ENCODE results near the gene KRTAP24-1. TPM values are rescaled to one million over a fixed set of nuclear protein-coding genes. Genes with fewer than 3 reads are reported as not detected.

KRTAP24-1 gene
- total RNA-seq, 1 donor from 2014 or later: not detected

- no peak overlapping the region for H3K27ac ChIP-seq
- intact Hi-C loops (cut with DNase I): no loop called here
- no peak for DNase-seq
- no peaks in the 10 kb centered on the region for H3K9me3 ChIP-seq
- no peaks in the 10 kb centered on the region for H3K36me3 ChIP-seq
- H3K4me1 ChIP-seq: no peaks in the 10 kb centered on the region
- TF ChIP-seq, protein P1, sequence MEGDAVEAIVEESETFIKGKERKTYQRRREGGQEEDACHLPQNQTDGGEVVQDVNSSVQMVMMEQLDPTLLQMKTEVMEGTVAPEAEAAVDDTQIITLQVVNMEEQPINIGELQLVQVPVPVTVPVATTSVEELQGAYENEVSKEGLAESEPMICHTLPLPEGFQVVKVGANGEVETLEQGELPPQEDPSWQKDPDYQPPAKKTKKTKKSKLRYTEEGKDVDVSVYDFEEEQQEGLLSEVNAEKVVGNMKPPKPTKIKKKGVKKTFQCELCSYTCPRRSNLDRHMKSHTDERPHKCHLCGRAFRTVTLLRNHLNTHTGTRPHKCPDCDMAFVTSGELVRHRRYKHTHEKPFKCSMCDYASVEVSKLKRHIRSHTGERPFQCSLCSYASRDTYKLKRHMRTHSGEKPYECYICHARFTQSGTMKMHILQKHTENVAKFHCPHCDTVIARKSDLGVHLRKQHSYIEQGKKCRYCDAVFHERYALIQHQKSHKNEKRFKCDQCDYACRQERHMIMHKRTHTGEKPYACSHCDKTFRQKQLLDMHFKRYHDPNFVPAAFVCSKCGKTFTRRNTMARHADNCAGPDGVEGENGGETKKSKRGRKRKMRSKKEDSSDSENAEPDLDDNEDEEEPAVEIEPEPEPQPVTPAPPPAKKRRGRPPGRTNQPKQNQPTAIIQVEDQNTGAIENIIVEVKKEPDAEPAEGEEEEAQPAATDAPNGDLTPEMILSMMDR (IDR thresholded peaks at IDR 0.05): no peak
- no peak overlapping the region for H3K4me3 ChIP-seq
- ATAC-seq: no peak
- no peaks in the 10 kb centered on the region for H3K27me3 ChIP-seq
Measured at GRCh38 chr21:30306884-30307283, 24.1 kb upstream of the KRTAP24-1 start.

- Histone ChIP-seq H3K4me3 (no peak overlapping the region), H3K9me3 (no peaks in the 10 kb centered on the region), H3K4me1 (no peaks in the 10 kb centered on the region), H3K27me3 (no peaks in the 10 kb centered on the region), H3K27ac (no peak overlapping the region), H3K36me3 (no peaks in the 10 kb centered on the region)
- TF ChIP-seq, protein P1 (IDR thresholded peaks at IDR 0.05): no peak
- intact Hi-C loops (cut with DNase I): no loop called here
- no peak for DNase-seq
- ATAC-seq: no peak
Measured at GRCh38 chr21:30305136-30305535, 22.4 kb upstream of the KRTAP24-1 start.

- no peaks in the 10 kb centered on the region for H3K27me3 ChIP-seq
- DNase-seq (no peak), ATAC-seq (no peak)
- TF ChIP-seq, protein P1 (IDR thresholded peaks at IDR 0.05): no peak
- H3K4me1 ChIP-seq: no peaks in the 10 kb centered on the region
- no peaks in the 10 kb centered on the region for H3K36me3 ChIP-seq
- H3K4me3 ChIP-seq: no peak within 1 kb of the TSS
- intact Hi-C loops (cut with DNase I): no loop called here
- H3K9me3 ChIP-seq: no peaks in the 10 kb centered on the region
- no peak within 1 kb of the TSS for H3K27ac ChIP-seq
Measured at GRCh38 chr21:30289215-30289614, 6.5 kb upstream of the KRTAP24-1 start, which contains the start of gene KRTAP25-1. TSS of gene KRTAP25-1 (minus strand) at chr21:30289514. CDS start at chr21:30289490, 24 bp downstream.

- TF ChIP-seq, protein P1 (IDR thresholded peaks at IDR 0.05): no peak
- H3K36me3 ChIP-seq: no peaks in the 10 kb centered on the region
- ATAC-seq (no peak), DNase-seq (no peak)
- H3K4me3 ChIP-seq: no peak overlapping the region
- no peak overlapping the region for H3K27ac ChIP-seq
- H3K9me3 ChIP-seq: no peaks in the 10 kb centered on the region
- no peaks in the 10 kb centered on the region for H3K27me3 ChIP-seq
- H3K4me1 ChIP-seq: no peaks in the 10 kb centered on the region
- intact Hi-C loops (cut with DNase I): no loop called here
Measured at GRCh38 chr21:30271611-30272010, 11.1 kb downstream of the KRTAP24-1 start.

GRCh38 chr21:30271156-30271555, 11.6 kb downstream of the KRTAP24-1 start:
- ATAC-seq (no peak), DNase-seq (no peak)
- Histone ChIP-seq H3K27me3 (no peaks in the 10 kb centered on the region), H3K27ac (no peak overlapping the region), H3K4me3 (no peak overlapping the region), H3K9me3 (no peaks in the 10 kb centered on the region), H3K4me1 (no peaks in the 10 kb centered on the region), H3K36me3 (no peaks in the 10 kb centered on the region)
- TF ChIP-seq, protein P1 (IDR thresholded peaks at IDR 0.05): no peak
- intact Hi-C loops (cut with DNase I): no loop called here

Measured in upper lobe of right lung (tissue), 1 donor.